Activated T-helper 1 cell treated with anti-CD3 and anti-CD28 coated beads, Interleukin-2, amount 50 U/mL, for 16 hours (primary cell): ENCODE measurements around the gene ZNF277.
"Not testable (repeated sequence)": the region's sequence is repeated elsewhere in the genome, so short reads cannot be mapped to it uniquely, and the experiment has no call there.

ENCODE experiments used
- DNase-seq, 2 donors: peaks; one replicate each; pipeline ENCODE4 v3.0.0-alpha.2; 2020; ENCODE audit warnings: low read depth in 1 of 2, low spot score in 1 of 2

Gene ZNF277

DNA sequence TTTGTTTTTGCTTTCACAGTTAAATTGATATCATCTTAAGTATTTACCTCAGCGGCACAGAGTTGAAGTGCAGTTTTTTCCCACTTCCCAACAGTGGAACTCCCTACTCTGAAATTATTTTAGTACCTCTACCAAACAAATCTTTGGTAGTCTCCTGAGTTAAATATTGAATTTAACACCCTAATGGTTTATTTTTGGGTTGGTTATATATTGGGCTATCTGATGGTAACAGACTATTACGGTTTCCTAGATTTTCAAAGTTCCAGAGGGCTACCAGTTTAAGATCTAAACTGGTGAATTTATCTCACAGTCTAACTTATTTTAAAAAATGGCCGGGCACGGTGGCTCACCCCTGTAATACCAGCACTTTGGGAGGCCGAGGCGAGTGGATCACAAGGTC lies 1.3 kb downstream of the ZNF277 start:
- no peak for DNase-seq

DNA sequence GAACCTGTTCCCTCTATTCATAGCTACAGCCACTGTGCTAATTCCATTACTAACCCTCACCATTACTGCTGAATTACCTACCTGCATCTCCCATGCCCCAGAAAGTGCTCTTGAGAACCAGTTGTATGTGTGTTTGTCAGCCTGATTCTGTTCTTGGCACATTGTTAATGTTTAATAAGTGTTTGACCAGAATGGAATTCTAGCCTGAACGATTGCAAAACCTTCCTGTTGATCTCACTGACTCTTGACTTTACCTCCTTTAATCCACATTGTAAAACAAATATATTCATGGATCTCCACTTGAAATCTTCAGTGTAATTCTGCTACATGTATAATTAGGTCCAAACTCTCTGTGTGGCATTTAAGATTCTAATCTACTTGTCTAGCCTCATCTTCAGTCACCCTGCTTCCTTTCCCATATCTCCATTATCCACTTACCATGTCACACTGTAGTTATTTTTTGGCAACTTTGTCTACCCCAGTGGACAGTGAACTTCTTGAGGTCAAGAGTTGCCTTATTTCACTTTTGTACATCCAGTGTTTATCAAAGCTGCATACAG lies 4.9 kb downstream of the ZNF277 start:
- no peak for DNase-seq

DNA sequence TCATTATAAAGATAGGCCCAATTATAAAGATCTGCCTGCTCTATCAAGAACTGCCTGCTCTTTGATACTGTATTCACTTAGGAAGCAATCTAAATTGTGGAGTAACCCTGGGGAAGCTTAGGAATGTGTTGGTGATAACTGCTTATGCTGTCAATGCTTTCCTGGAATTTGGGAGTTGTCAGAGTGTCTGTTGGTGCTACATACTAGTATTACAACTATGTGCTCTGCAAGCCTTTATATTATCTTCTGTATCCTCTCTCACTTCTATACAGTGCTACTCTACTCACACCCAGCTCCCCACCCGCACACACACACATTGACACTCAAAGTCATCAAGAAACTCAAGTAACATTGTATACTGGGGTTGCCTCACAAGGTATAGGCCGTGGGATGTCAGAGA lies 6.1 kb downstream of the ZNF277 start:
- no peak for DNase-seq

DNA sequence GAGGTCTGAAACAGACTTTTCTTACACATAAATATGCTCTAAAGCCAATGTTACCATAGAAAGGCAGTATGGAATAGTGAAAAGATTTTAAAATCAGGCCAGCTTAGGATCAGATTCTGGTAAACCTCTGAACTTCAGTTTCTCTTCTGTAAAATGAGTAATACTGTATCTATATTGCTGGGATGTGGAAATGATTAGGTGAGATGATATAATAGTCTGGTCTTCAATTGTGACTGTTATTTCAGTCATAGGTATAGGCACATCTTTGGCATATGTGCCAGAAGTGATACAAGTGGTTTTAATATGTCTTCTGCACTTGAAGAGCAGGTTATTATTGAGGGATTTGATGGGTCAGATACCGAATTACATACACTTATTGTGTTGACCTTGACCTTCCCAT lies 7.2 kb downstream of the ZNF277 start:
- no peak for DNase-seq

DNA sequence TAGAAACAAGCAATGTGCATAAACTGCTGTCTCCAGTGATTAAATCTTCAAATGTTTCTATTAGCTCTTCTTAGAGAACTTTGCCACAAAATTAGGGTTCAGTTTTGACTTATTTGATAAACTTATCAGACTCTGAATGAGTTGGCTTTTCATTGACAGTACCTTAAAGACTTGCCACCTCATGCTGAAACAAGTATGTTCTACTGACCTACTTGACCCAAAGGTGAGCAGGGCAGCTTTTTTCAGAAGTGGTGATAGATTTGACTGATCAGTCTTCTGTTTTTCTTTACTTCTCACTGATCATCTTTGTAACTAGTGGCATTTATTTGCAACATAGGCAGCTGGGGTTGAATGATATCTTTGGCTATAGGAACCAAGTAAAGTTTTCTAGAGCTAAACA lies 7.8 kb downstream of the ZNF277 start:
- DNase-seq, result no peak

GRCh38 chr7:112214883-112215282 lies 8.4 kb downstream of the ZNF277 start:
- DNase-seq, result no peak

DNA sequence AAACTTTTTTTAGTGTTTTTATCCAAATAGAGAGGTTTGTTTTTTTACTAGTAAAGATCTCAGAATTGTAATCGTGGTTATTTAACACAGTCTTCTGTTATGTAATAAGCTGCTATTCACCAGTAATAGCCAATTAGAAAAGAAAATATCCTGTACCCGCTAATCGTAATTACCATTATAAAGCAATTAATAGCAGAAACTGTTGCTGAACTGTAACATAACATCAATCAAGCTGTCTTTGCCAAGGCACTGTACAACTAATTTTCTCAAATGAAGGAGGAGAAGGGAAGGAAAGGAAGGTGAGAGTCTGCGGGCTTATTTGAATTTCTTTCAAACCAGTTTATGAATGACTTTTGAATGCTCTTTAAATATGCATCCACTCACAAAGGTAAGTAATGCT lies 9.3 kb downstream of the ZNF277 start:
- no peak for DNase-seq

GRCh38 chr7:112220877-112221434 lies 14.5 kb downstream of the ZNF277 start:
- no peak for DNase-seq

DNA sequence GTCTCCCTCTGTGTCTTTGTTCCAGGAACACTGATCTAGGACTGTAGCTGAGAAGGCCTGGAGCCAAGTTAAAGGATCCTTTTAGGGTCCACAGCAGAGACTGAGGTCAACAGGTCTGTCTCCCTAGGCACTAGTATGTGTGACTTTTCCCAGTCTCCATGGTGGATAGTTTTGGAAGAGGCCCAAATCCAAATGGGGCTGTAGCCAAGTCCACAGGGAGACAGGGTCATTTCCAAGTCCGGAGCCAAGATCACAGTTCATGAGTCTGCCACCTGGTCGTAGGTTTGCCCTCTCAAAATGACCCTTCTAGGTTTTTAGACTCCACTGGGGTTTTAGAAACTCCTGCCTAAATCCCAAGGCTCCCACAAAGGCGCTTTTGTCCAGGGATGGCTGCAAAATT lies 16.8 kb downstream of the ZNF277 start:
- DNase-seq, result no peak

DNA sequence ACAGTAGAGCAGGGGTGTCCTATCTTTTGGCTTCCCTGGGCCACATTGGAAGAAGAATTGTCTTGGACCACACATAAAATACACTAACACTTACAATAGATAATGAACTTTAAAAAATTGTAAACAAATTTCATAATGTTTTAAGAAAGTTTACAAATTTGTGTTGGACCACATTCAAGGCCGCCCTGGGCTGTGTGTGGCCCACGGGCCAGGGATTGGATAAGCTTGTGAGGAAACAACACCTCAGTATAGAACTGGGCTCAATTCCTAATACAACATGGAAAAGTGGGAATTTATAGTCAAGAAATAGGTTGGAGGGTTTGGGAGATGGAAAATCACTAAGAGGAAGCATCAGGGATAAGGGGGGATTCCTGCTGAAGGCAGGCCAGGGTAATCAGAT lies 17.7 kb downstream of the ZNF277 start:
- no peak for DNase-seq

DNA sequence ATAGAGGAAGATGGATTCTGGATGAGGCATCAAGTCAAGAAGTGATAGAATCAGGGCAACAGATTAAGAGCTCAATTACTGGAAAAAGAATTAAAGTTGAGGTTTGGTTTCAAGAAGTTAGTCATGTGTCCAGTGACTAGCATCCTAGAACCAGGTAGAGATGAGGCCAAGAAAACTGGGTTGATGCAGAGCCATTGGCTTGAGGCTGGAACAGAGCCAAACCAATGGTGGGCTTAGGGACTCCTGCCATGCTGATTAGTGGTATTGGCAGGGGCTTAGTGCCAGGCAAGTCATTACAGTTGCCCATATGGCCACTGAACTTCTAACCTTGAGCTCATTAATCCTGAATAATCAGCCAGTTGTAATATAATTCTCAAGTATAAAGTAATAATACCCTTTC lies 18.5 kb downstream of the ZNF277 start:
- no peak for DNase-seq

GRCh38 chr7:112226701-112227276 lies 20.3 kb downstream of the ZNF277 start:
- DNase-seq, result no peak

GRCh38 chr7:112228632-112229031 lies 22.1 kb downstream of the ZNF277 start:
- DNase-seq, result no peak

DNA sequence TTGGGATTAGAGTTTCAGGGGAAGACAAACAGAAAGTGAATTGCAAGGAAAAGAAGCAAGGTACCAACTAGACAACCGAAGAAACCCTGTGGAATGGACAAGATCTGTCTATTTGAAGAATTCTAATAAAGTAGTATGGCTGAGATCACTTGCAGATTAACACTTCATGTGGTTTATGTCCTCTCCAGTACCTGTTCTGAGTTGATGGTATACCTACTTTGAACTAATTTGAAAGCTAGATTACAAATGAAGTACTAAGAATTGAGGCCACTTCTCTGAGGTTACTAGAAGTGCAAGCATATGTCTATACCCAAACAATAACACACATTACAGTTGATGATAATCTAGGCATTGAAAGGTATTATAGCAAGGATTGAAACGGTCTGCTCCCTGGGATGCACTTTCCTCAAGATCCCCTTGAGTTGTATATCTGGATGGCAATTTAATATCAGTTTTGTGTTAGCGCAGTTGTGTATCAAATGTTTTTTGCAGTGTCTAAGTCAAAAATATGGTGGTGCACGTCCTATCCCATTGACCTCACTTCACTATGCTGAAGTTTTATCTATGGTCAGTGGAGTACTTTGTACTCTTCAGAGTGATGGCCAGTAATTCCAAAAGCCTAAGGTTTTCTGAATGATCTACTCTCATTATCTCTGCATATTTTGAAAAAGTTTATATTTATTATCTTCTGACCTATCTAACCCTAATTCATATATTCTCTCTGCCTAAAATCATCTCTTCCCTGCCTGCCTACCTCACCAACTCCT lies 25.9 kb downstream of the ZNF277 start:
- no peak for DNase-seq

DNA sequence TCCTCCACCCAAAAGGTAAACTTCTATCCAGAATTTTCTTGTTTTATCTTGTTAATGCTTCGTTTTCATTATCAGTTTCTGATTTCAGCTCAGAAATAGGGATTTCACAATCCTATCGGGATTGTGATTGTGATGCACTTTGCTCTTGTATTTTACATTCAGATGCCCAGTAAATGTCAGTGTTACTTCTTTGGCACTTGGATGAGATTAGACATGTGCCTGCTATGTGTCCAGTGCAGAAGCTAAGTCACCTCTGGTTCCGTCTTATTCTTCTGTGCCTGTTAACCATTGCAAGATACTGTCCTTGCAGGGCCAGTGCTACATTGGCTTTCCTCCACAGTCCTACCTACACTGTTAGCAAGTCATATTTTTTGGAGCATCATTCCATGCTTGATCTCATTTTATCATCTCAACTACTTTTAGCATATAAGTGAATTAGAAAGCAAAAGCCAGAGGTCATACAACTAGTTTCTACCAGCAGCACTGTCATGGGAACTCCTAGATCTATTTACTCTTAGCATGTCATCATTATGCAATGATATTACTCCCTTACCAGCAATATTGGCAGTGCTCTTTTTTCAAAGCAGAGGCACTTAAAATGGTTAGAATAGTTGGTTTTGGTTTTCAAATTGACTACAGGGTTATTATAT lies 26.7 kb downstream of the ZNF277 start:
- DNase-seq, result no peak

GRCh38 chr7:112234147-112234546 lies 27.7 kb downstream of the ZNF277 start:
- no peak for DNase-seq

- no peak for DNase-seq
Measured at GRCh38 chr7:112236597-112236996, 30.1 kb downstream of the ZNF277 start.

- no peak for DNase-seq
Measured at GRCh38 chr7:112238330-112238729, 31.8 kb downstream of the ZNF277 start.

DNA sequence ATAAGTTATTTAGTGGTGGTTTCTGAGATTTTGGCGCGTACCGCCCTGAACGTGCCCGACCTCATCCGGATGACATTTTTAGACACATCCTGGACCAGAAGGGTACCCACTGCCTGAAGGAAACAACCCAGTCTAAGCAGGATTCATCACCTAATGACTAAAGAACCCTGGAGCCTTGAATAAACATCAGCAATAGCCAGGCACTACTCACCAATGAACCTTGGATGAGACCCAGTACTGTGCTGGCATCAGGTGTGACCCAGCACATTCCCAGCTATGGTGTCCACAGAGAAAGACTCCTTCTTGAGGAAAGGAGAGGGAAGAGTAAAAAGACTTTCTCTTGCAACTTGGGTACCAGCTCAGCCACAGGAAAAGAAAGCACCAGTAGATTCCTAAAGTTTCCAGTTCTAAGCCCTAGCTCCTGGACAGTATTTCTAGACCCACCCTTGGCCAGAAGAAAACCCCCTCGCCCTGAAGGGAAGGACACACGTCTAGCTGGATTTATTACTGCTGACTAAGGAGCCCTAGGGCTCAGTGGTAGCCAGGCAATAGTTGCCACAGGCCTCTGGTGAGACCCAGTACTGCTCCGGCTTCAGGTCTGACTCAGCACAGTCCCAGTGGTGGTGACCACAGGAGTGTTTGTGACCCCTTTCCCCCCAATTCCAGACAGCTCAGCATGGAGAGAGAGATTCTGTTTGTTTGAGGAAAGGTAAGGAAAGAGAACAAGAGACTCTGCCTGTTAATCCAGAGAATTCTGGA lies 32.5 kb downstream of the ZNF277 start:
- DNase-seq, result no peak

DNA sequence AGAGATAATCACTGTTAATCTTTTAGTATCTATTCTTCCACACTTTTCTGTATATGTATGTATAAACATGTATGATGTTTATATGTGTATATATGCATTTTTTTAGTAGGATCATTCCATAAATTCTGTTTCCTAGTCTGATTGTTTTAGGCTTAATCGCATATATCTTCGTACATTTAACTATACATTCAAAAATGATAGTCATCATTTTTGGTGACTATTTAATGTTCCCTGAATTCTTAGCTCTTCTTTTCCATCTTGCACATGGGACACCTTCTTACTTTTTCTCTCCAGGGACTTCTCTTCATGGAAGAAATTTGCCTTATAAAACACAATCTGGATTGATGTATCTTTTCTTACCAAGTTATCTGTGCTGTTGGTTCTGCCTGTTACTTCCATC lies 42.1 kb downstream of the ZNF277 start:
- no peak for DNase-seq

DNA sequence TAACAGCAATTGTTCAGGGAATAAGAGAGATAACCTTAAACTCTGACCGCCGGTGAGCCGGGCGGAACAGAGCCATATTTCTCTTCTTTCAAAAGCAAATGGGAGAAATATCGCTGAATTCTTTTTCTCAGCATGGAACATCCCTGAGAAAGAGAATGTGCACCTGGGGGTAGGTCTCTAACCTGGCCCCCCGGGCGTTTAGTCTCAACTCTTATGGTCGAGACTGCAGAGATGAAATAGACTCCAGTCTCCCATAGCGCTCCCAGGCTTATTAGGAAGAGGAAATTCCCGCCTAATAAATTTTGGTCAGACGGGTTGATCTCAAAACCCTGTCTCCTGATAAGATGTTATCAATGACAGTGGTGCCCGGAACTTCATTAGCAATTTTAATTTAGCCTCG lies 43.5 kb downstream of the ZNF277 start:
- DNase-seq, result not testable (repeated sequence)
